T-helper 2 cell (primary cell): Measurements from ENCODE around the gene RABGAP1L.
"Not testable (repeated sequence)": the region's sequence is repeated elsewhere in the genome, so short reads cannot be mapped to it uniquely, and the experiment has no call there.

Source experiments
- DNase-seq, 5 experiments: peaks; one replicate each; pipeline versions ENCODE4 v3.0.0 to v3.0.0-alpha.2; 2012 to 2022

RABGAP1L gene

GRCh38 chr1:174243451-174244000, 84.2 kb downstream of the RABGAP1L start:
- DNase-seq, result no peak

- DNase-seq, result no peak
Observed at GRCh38 chr1:174244017-174244416, 84.7 kb downstream of the RABGAP1L start.

GRCh38 chr1:174247472-174247871, 88.2 kb downstream of the RABGAP1L start:
- DNase-seq, result no peak

- DNase-seq, result no peak
Observed at GRCh38 chr1:174248041-174248440, 88.7 kb downstream of the RABGAP1L start.

GRCh38 chr1:174256386-174256785, 97.1 kb downstream of the RABGAP1L start:
- not testable (repeated sequence) for DNase-seq

GRCh38 chr1:174258148-174258550, 98.8 kb downstream of the RABGAP1L start:
- DNase-seq, result peak in 3 of 5 experiments; percentile 3 to 53 (median 3)

- DNase-seq, result peak in 1 of 5 experiments; percentile 57
Observed at GRCh38 chr1:174262349-174263241, 103.3 kb downstream of the RABGAP1L start.

GRCh38 chr1:174265282-174265681, 106.0 kb downstream of the RABGAP1L start:
- DNase-seq, result no peak

GRCh38 chr1:174266476-174266875, 107.2 kb downstream of the RABGAP1L start:
- DNase-seq, result no peak

GRCh38 chr1:174266991-174267612, 107.8 kb downstream of the RABGAP1L start:
- no peak for DNase-seq

GRCh38 chr1:174269989-174270651, 110.8 kb downstream of the RABGAP1L start:
- DNase-seq, result no peak

- no peak for DNase-seq
Observed at GRCh38 chr1:174273190-174273589, 113.9 kb downstream of the RABGAP1L start.

GRCh38 chr1:174273776-174274175, 114.5 kb downstream of the RABGAP1L start:
- no peak for DNase-seq

GRCh38 chr1:174274452-174274851, 115.1 kb downstream of the RABGAP1L start:
- DNase-seq, result no peak

GRCh38 chr1:174274884-174275283, 115.6 kb downstream of the RABGAP1L start:
- no peak for DNase-seq

GRCh38 chr1:174276087-174276486, 116.8 kb downstream of the RABGAP1L start:
- DNase-seq, result no peak

- no peak for DNase-seq
Observed at GRCh38 chr1:174284052-174284451, 124.7 kb downstream of the RABGAP1L start.

- DNase-seq, result no peak
Observed at GRCh38 chr1:174286042-174286441, 126.7 kb downstream of the RABGAP1L start.

GRCh38 chr1:174289644-174290310, 130.5 kb downstream of the RABGAP1L start:
- no peak for DNase-seq

- DNase-seq, result no peak
Observed at GRCh38 chr1:174291059-174291458, 131.7 kb downstream of the RABGAP1L start.

- no peak for DNase-seq
Observed at GRCh38 chr1:174296309-174296708, 137.0 kb downstream of the RABGAP1L start.

- DNase-seq, result no peak
Observed at GRCh38 chr1:174297351-174297750, 138.0 kb downstream of the RABGAP1L start.
